BLaER1 (cell line): ENCODE measurements around the gene FBXO2.

ENCODE experiments used
- H3K27ac ChIP-seq: shearing (Covaris generic); formaldehyde crosslinking; 2 replicates; pipeline ENCODE4 v1.8.1; 2022
- H3K27me3 ChIP-seq: shearing (Covaris generic); formaldehyde crosslinking; 2 replicates; pipeline ENCODE4 v1.8.1; 2022
- H3K36me3 ChIP-seq: shearing (Covaris generic); formaldehyde crosslinking; 2 replicates; pipeline ENCODE4 v1.8.1; 2022
- H3K4me1 ChIP-seq: shearing (Covaris generic); formaldehyde crosslinking; 2 replicates; pipeline ENCODE4 v1.8.1; 2022
- H3K4me2 ChIP-seq: shearing (Covaris generic); formaldehyde crosslinking; 2 replicates; pipeline ENCODE4 v1.8.1; 2022
- H3K4me3 ChIP-seq: shearing (Covaris generic); formaldehyde crosslinking; 2 replicates; pipeline ENCODE4 v1.8.1; 2022
- H3K9ac ChIP-seq: shearing (Covaris generic); formaldehyde crosslinking; 2 replicates; pipeline ENCODE4 v1.8.1; 2022
- H3K9me3 ChIP-seq: shearing (Covaris generic); formaldehyde crosslinking; 2 replicates; pipeline ENCODE4 v1.8.1; 2022
- H4K20me1 ChIP-seq: shearing (Covaris generic); formaldehyde crosslinking; 2 replicates; pipeline ENCODE4 v1.8.1; 2022
- Cebpa-rat ChIP-seq: shearing (Covaris generic); IDR thresholded peaks from 2 replicates; pipeline ENCODE4 v1.8.1; 2022

Gene FBXO2

DNA sequence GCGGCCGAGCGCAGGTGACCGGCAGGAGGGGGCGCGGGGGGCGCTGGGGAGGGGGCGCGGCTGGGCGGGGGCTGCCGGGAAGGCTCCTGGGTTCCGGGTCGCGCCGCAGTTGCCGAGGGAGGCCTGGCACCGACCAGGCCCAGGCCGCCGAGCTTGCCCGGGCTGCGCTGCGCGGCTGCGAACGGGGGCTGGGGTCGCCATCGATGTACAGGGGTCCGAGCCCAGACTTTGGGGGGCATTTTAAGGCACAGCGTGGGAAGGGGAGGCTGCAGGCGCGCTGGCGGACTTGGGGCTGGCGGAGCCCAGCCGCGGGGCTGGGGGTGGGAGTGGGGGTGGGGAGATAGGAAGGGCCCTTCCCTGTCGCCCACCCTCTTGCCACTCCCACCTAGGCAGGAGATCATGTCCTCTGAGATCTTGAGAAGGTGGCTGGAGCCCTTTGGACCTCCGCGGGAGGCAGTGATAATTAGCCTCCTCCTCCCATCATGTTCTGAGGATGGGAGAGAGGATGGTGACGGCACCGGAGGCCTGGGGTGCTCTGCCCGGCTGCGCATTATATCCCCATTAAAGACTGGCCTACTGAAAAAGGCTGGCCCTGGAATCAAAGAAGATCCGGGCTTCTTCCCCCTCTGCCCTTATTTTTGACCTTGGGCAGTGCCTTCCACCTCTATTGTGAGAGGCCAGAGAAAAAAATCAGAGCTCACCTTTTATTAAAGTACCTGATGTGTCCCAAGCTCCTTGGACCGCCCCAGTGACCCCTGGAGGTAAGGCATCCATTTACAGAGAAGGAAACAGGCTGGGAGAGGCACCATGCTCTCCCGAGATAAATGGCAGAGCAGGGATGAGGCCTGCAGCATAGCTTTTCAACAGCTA, 945 bp upstream of the FBXO2 start:
- H3K27me3 ChIP-seq = peaks cover 37% of the 10 kb centered on the region
- no peak overlapping the region for H3K27ac ChIP-seq
- peaks cover 29% of the 10 kb centered on the region; the same call in 1 of the 2 replicates for H3K36me3 ChIP-seq
- H3K4me3 ChIP-seq = peak overlapping the region; percentile 67
- no peak for TF ChIP-seq Cebpa-rat
- peaks cover 49% of the 10 kb centered on the region for H3K4me1 ChIP-seq
- peak overlapping the region; percentile 97 for H3K4me2 ChIP-seq
- H4K20me1 ChIP-seq = peaks cover 9% of the 10 kb centered on the region
- no peaks in the 10 kb centered on the region for H3K9me3 ChIP-seq
- H3K9ac ChIP-seq = peak overlapping the region; percentile 61

DNA sequence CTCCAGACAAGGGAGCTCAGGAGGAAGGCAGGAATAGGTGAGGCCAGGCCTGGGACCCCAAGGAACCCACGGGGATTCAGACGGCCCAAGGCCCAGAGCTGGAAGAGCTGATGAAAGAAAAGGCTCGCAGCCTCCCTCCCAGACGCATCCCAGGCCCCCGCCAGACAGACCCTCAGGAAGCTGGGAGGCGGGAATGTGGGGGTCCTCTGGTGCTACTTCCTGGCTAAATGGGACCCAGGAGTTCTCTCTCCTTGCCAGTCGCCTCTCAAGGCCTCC, 430 bp downstream of the FBXO2 start:
- no peak overlapping the region for H3K9ac ChIP-seq

DNA sequence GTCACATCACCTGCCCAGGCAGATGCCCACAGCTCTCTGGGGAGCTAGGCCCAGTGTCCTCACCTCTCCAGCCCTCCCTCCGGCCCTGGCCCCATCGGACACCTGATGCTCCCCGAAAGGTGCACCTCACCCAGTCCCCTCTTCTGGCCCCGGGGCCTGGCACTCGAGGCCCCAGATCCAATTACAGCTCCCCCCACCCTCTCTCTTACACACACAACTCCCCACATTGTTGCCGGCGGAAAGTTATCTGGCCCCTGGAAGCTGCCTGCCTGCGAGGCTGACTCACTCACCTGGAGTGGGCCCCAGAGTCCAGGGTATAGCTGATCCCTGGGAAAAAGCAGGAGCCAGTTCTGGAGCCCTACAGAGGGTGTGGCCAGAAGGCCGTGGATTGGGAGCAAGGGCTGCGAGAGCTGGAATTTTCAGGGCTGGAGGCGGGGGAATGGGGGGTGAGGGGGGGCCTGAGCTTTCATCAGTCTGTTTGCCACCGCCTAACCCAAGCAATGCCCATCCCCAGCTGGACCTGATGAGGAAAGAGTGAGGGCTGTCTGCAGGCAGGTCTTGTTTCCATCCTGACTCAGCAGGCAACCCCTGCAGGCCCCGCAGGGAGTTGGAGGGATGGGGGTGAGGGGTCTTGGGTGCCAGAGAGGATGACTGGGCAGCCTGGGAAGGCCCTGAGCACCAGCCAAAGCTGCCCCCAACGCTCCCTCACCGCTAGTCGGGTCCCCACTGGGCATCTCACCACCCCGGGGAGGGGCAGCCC, 948 bp downstream of the FBXO2 start:
- Histone ChIP-seq H3K4me1 (peaks cover 53% of the 10 kb centered on the region), H3K27me3 (peaks cover 44% of the 10 kb centered on the region), H3K4me3 (no peak overlapping the region), H3K36me3 (peaks cover 15% of the 10 kb centered on the region; the same call in 1 of the 2 replicates), H3K9me3 (no peaks in the 10 kb centered on the region), H4K20me1 (peaks cover 9% of the 10 kb centered on the region), H3K4me2 (peak overlapping the region; percentile 88; the same call in 1 of the 2 replicates), H3K9ac (no peak overlapping the region), H3K27ac (no peak overlapping the region)
- no peak for TF ChIP-seq Cebpa-rat

More for the DNA sequence above, 430 bp downstream of the FBXO2 start:
- peaks cover 44% of the 10 kb centered on the region for H3K27me3 ChIP-seq
- H3K9me3 ChIP-seq = no peaks in the 10 kb centered on the region
- TF ChIP-seq Cebpa-rat = no peak
- H3K4me1 ChIP-seq = peaks cover 53% of the 10 kb centered on the region
- H3K4me2 ChIP-seq = peak overlapping the region; percentile 88
- H3K27ac ChIP-seq = no peak overlapping the region
- peaks cover 9% of the 10 kb centered on the region for H4K20me1 ChIP-seq
- H3K36me3 ChIP-seq = peaks cover 18% of the 10 kb centered on the region; the same call in 1 of the 2 replicates
- peak overlapping the region; percentile 67 for H3K4me3 ChIP-seq

DNA sequence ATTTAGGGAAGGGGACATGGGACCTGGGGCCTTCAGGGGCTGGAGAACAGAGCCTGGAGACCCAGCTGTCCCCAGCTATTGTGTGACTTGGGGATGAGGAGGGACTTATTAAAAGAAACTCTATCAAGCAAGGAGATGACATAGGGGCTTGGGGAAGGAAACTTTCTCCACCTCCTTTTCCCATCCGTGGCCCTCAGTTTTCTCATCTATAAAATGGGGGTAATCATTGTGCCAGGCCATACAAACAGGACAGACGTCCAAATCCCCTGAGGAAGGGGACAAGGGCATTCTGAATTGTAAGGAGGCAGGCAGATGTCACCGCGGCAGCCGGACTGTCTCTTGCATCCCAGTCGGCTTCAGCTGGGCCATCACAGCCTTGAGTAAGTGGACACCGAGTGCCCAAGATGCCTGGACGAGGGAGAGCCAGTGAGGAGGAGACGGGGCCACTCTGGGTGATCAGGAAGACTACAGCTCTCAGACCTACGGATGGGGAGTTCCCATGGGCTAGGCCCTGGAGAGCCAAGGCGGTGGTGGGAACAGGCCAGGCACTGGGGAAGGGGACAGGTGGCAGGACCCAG, 1.9 kb downstream of the FBXO2 start:
- no peak for TF ChIP-seq Cebpa-rat
- no peak overlapping the region for H3K4me3 ChIP-seq
- H4K20me1 ChIP-seq = peaks cover 9% of the 10 kb centered on the region
- peaks cover 44% of the 10 kb centered on the region for H3K27me3 ChIP-seq
- H3K36me3 ChIP-seq = peaks cover 8% of the 10 kb centered on the region; the same call in 1 of the 2 replicates
- no peak overlapping the region for H3K9ac ChIP-seq
- H3K9me3 ChIP-seq = no peaks in the 10 kb centered on the region
- no peak overlapping the region for H3K27ac ChIP-seq
- H3K4me1 ChIP-seq = peaks cover 44% of the 10 kb centered on the region
- no peak overlapping the region for H3K4me2 ChIP-seq

DNA sequence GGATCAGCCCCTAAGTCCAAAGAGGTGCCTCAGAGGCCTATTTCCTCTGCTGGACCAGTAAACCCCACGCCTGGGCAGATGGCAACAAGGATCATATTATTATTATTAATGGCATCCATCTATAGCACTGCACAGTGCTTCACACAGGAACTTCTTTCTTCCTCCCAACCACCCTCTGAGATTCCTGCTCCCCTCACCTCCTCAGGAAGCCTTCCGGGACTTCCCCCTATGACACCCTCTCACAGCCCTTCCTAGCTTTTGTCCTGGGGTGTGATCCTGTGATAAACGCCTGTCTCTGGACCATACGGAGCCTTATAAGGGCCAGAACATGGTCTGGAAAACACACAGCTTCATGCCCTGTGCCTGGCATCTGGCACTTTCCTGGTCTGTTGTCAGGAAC, 3.2 kb downstream of the FBXO2 start:
- Histone ChIP-seq H3K4me1 (peaks cover 44% of the 10 kb centered on the region), H3K27me3 (peaks cover 44% of the 10 kb centered on the region), H4K20me1 (peaks cover 9% of the 10 kb centered on the region), H3K36me3 (no peaks in the 10 kb centered on the region), H3K27ac (no peak overlapping the region), H3K9ac (no peak overlapping the region), H3K4me2 (peak overlapping the region; percentile 65), H3K9me3 (no peaks in the 10 kb centered on the region), H3K4me3 (no peak overlapping the region)
- TF ChIP-seq Cebpa-rat = no peak

DNA sequence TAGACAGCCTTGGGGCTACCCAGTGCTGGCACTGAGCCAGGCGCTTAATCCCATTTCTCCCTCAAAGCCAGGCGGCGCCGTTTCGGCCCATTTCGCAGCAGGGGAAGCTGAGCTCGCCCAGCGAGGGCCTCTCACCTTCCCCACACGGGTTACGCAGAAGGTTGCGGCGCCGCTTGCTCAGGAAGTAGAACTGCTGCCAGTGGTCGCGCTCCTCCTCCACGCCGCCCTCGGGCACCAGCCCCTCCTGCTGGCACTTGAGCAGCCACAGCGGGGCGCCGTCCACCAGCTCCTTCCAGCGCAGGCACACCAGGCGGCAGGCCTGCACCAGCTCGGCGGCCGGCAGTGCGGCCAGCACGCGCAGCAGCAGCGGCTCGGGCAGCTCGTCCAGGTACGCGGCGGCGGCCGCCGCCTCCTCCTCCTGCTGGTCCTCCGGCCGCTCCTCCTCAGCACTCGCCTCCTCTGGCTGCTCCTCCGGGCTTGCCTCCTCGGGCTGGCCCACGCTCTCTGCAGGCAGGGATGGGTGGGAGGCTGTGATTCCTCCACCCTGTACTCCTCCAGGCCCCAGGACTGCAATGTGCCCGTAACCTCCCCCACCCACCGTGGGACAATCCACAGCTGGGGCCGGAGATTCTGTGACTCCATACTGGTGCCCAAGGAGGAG, 3.8 kb downstream of the FBXO2 start:
- Histone ChIP-seq H3K9ac (no peak overlapping the region), H3K4me3 (no peak overlapping the region), H3K36me3 (no peaks in the 10 kb centered on the region), H3K4me1 (peaks cover 38% of the 10 kb centered on the region), H4K20me1 (peaks cover 5% of the 10 kb centered on the region; the same call in 1 of the 2 replicates), H3K27ac (no peak overlapping the region), H3K27me3 (peaks cover 44% of the 10 kb centered on the region), H3K9me3 (no peaks in the 10 kb centered on the region), H3K4me2 (peak overlapping the region; percentile 65)
- TF ChIP-seq Cebpa-rat = no peak

DNA sequence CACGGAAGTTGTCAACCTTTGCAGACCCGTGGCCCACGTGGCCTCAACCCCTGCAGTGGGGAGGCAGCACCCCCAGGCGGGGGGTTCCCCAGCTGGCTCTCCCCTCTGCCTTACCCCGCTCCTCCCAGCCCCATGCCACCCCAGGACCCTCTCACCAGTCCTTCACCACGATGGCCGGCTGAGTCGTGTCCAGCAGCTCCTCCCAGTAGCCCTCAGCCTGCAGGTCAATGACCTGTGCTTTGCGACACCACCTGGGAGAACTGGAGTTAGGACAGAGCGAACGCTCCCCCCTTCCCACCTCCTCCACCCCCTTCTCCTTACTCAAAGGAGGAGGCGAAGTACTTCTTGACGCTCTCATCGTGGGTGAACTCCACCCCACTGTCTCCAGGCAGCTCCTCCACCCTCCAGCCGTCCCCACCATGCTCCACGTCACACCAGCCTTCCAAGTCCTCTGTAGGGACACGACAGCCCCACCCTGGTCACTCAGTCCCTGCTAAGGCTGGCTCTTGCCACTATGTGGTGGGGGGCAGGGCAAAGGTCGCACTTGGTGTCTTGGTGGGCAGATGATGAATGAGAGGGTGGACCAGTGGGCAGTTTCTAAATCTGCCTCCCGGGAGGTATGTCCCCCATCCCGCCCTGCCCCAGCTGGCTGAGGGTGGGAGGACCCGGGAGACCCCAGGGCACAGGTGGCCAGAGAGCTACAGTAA, 4.5 kb downstream of the FBXO2 start:
- Histone ChIP-seq H3K4me2 (peak overlapping the region; percentile 65), H3K4me3 (no peak overlapping the region), H3K9me3 (no peaks in the 10 kb centered on the region), H3K27me3 (peaks cover 44% of the 10 kb centered on the region), H4K20me1 (peaks cover 5% of the 10 kb centered on the region; the same call in 1 of the 2 replicates), H3K27ac (no peak overlapping the region), H3K4me1 (peaks cover 35% of the 10 kb centered on the region), H3K9ac (no peak overlapping the region), H3K36me3 (no peaks in the 10 kb centered on the region)
- no peak for TF ChIP-seq Cebpa-rat

DNA sequence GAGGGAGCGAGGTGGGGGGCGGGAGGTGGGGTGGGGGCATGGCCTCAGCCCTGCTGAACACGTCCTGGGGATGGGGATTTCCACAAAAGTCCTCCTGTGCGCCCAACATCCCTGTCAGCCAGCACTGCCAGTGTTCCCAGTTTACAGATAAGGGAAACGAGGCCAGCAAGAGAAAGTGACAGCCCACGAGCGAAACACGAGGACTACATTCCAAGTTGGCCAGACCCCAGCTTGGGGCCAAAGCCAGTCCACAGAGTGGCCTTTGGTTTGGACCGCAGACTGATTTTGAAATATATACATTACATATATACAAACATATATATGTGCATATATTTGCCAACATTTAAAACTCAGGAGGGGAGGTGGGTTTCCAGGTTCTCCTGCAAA, 5.0 kb downstream of the FBXO2 start:
- H3K36me3 ChIP-seq = no peaks in the 10 kb centered on the region
- peaks cover 41% of the 10 kb centered on the region for H3K27me3 ChIP-seq
- H3K9ac ChIP-seq = no peak overlapping the region
- H3K9me3 ChIP-seq = no peaks in the 10 kb centered on the region
- H3K4me1 ChIP-seq = peaks cover 35% of the 10 kb centered on the region
- TF ChIP-seq Cebpa-rat = no peak
- H3K27ac ChIP-seq = no peak overlapping the region
- H3K4me3 ChIP-seq = no peak overlapping the region
- H4K20me1 ChIP-seq = peaks cover 5% of the 10 kb centered on the region; the same call in 1 of the 2 replicates
- no peak overlapping the region for H3K4me2 ChIP-seq

DNA sequence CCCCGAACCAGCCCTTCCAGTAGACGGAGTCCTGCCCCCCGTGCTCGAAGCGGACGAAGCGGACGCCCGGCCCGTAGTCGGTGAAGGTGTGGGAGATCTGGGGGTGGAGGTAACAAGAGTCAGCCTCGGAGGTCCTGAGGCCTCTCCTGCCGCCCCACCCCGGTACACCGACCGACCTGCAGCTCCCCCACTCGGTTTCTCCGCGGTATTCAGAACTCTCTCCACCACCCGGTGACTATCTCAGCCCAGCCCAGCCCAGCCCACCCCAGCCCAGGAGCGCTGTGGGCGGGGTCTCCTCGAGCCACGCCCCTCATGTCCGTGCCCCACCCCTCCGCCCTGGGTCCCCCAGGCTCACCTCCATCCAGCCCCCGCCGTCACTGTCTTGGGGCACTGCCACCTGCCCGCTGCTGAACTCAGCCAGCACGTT, 5.5 kb downstream of the FBXO2 start:
- H3K4me2 ChIP-seq = no peak overlapping the region
- peaks cover 30% of the 10 kb centered on the region for H3K4me1 ChIP-seq
- no peak overlapping the region for H3K27ac ChIP-seq
- H3K36me3 ChIP-seq = no peaks in the 10 kb centered on the region
- H3K27me3 ChIP-seq = peaks cover 36% of the 10 kb centered on the region
- H3K9me3 ChIP-seq = no peaks in the 10 kb centered on the region
- H3K9ac ChIP-seq = no peak overlapping the region
- no peak for TF ChIP-seq Cebpa-rat
- H3K4me3 ChIP-seq = no peak overlapping the region
- H4K20me1 ChIP-seq = peaks cover 2% of the 10 kb centered on the region; the same call in 1 of the 2 replicates
